ENCODE results near the gene CLDN15.
"Not testable (repeated sequence)": the region's sequence is repeated elsewhere in the genome, so short reads cannot be mapped to it uniquely, and the experiment has no call there.

CLDN15 gene

GRCh38 chr7:101237206-101238067, at the start of gene CLDN15:
TSS of gene CLDN15 (minus strand) at chr7:101237802. CDS start at chr7:101237581, 221 bp downstream.
- DNase-seq = no peak

GRCh38 chr7:101287032-101287431, 49.4 kb upstream of the CLDN15 start:
- DNase-seq = no peak

- DNase-seq = not testable (repeated sequence)
Observed at GRCh38 chr7:101285880-101286279, 48.3 kb upstream of the CLDN15 start.

GRCh38 chr7:101285171-101285570, 47.6 kb upstream of the CLDN15 start:
- no peak for DNase-seq

- not testable (repeated sequence) for DNase-seq
Observed at GRCh38 chr7:101280912-101281311, 43.3 kb upstream of the CLDN15 start.

GRCh38 chr7:101278461-101279292, 41.1 kb upstream of the CLDN15 start:
- DNase-seq = no peak

- no peak for DNase-seq
Observed at GRCh38 chr7:101277155-101277554, 39.6 kb upstream of the CLDN15 start.

GRCh38 chr7:101273206-101273605, 35.6 kb upstream of the CLDN15 start:
- no peak for DNase-seq

GRCh38 chr7:101271021-101271420, 33.4 kb upstream of the CLDN15 start:
- no peak for DNase-seq

- DNase-seq = no peak
Observed at GRCh38 chr7:101269664-101270063, 32.1 kb upstream of the CLDN15 start.

GRCh38 chr7:101265622-101266516, 28.3 kb upstream of the CLDN15 start:
- DNase-seq = no peak

- DNase-seq = not testable (repeated sequence)
Observed at GRCh38 chr7:101264102-101264706, 26.6 kb upstream of the CLDN15 start.

- no peak for DNase-seq
Observed at GRCh38 chr7:101258243-101258731, 20.7 kb upstream of the CLDN15 start.

- DNase-seq = no peak
Observed at GRCh38 chr7:101255796-101256195, 18.2 kb upstream of the CLDN15 start.

- DNase-seq = not testable (repeated sequence)
Observed at GRCh38 chr7:101253199-101253598, 15.6 kb upstream of the CLDN15 start.

GRCh38 chr7:101251871-101252659, 14.5 kb upstream of the CLDN15 start:
- DNase-seq = peak; percentile 100

GRCh38 chr7:101250324-101250723, 12.7 kb upstream of the CLDN15 start:
- DNase-seq = no peak

- DNase-seq = no peak
Observed at GRCh38 chr7:101248276-101248675, 10.7 kb upstream of the CLDN15 start.

GRCh38 chr7:101245147-101245668, 7.6 kb upstream of the CLDN15 start:
- DNase-seq = no peak

- peak; percentile 97 for DNase-seq
Observed at GRCh38 chr7:101244375-101245146, 7.0 kb upstream of the CLDN15 start, which contains the start of gene FIS1. TSS of gene FIS1 (minus strand) at chr7:101245081. CDS start at chr7:101245004, 77 bp downstream.
